OCI-LY1 (cell line): ENCODE measurements around the gene PHLDB3.

Experiments used
- H2AFZ ChIP-seq: fragments of 200-600 bp; sonication (generic), shearing (Covaris generic); 2 replicates; pipeline ENCODE4 v1.6.0; 2014; ENCODE audit warnings: antibody characterized with exemption, mild to moderate bottlenecking, low read length
- H3F3A ChIP-seq: fragments of 200-600 bp; sonication (generic), shearing (Covaris generic); 2 replicates; pipeline ENCODE4 v1.6.0; 2014; ENCODE audit warnings: mild to moderate bottlenecking, antibody characterized with exemption, low read length, moderate library complexity; ENCODE audit not compliant: insufficient read depth
- H3K27ac ChIP-seq: fragments of 200-600 bp; sonication (generic); 2 replicates; pipeline ENCODE4 v1.5.1; 2014; ENCODE audit warnings: low read length, mixed run types, mild to moderate bottlenecking, low read depth; ENCODE audit not compliant: poor library complexity, severe bottlenecking
- H3K27me3 ChIP-seq: fragments of 200-600 bp; sonication (generic); 2 replicates; pipeline ENCODE4 v1.6.0; 2014; ENCODE audit warnings: antibody characterized with exemption, mild to moderate bottlenecking, low read length, moderate library complexity; ENCODE audit not compliant: insufficient read depth
- H3K36me3 ChIP-seq: fragments of 200-600 bp; sonication (generic); 2 replicates; pipeline ENCODE4 v1.6.1; 2014; ENCODE audit warnings: mild to moderate bottlenecking, antibody characterized with exemption, low read length, moderate library complexity, mixed read lengths; ENCODE audit not compliant: insufficient read depth
- H3K4me1 ChIP-seq: fragments of 200-600 bp; sonication (generic); 2 replicates; pipeline ENCODE4 v1.5.1; 2014; ENCODE audit warnings: mild to moderate bottlenecking, low read length, moderate library complexity; ENCODE audit not compliant: insufficient read depth, severe bottlenecking
- H3K4me2 ChIP-seq: fragments of 200-600 bp; sonication (generic), shearing (Covaris generic); 2 replicates; pipeline ENCODE4 v1.6.1; 2014; ENCODE audit warnings: low read length
- H3K4me3 ChIP-seq: fragments of 200-600 bp; sonication (generic); 2 replicates; pipeline ENCODE4 v1.5.1; 2014; ENCODE audit warnings: low read length, low read depth, mild to moderate bottlenecking, mixed read lengths; ENCODE audit not compliant: poor library complexity, severe bottlenecking
- H3K79me2 ChIP-seq: fragments of 200-600 bp; shearing (Covaris generic); 2 replicates; pipeline ENCODE4 v1.6.1; 2016; ENCODE audit warnings: mixed run types, low read length, mixed read lengths; ENCODE audit not compliant: insufficient read depth
- H3K9ac ChIP-seq: fragments of 200-600 bp; sonication (generic), shearing (Covaris generic); 2 replicates; pipeline ENCODE4 v1.6.1; 2014; ENCODE audit warnings: mild to moderate bottlenecking, low read length, mixed read lengths
- H3K9me2 ChIP-seq: fragments of 200-600 bp; sonication (generic), shearing (Covaris generic); 2 replicates; pipeline ENCODE4 v1.6.1; 2014; ENCODE audit warnings: low read depth, mild to moderate bottlenecking, low read length, mixed read lengths
- H3K9me3 ChIP-seq: fragments of 200-600 bp; shearing (Covaris generic); 2 replicates; pipeline ENCODE4 v1.6.1; 2014; ENCODE audit warnings: low read length, mixed read lengths
- H4K20me1 ChIP-seq: fragments of 200-600 bp; sonication (generic), shearing (Covaris generic); 2 replicates; pipeline ENCODE4 v1.6.0; 2016; ENCODE audit warnings: mild to moderate bottlenecking, low read length; ENCODE audit not compliant: insufficient read depth
- CTCF ChIP-seq: fragments of 200-600 bp; sonication (generic), shearing (Covaris generic); IDR thresholded peaks from 2 replicates; pipeline ENCODE4 v1.5.1; 2017; ENCODE audit warnings: mild to moderate bottlenecking, antibody characterized with exemption, low read length, moderate library complexity, mixed read lengths
- EZH2 ChIP-seq: fragments of 200-600 bp; sonication (generic), shearing (Covaris generic); IDR thresholded peaks from 2 replicates; pipeline ENCODE4 v1.8.0; 2017; ENCODE audit warnings: borderline replicate concordance, mixed run types, mild to moderate bottlenecking, antibody characterized with exemption, low read length, moderate library complexity, mixed read lengths

PHLDB3 gene

GRCh38 chr19:43485951-43486350 is 18.6 kb downstream of the PHLDB3 start:
- H3K27me3 ChIP-seq: no peaks in the 10 kb centered on the region
- no peak for TF ChIP-seq EZH2
- TF ChIP-seq CTCF: no peak
- H3F3A ChIP-seq: no peaks in the 10 kb centered on the region
- H3K4me2 ChIP-seq: no peak overlapping the region
- no peaks in the 10 kb centered on the region for H4K20me1 ChIP-seq
- H3K9ac ChIP-seq: no peak overlapping the region
- H3K79me2 ChIP-seq: no peaks in the 10 kb centered on the region
- H3K9me3 ChIP-seq: no peaks in the 10 kb centered on the region
- no peak overlapping the region for H3K27ac ChIP-seq
- H3K4me3 ChIP-seq: no peak overlapping the region
- H3K9me2 ChIP-seq: no peaks in the 10 kb centered on the region
- no peak overlapping the region for H2AFZ ChIP-seq
- H3K36me3 ChIP-seq: no peaks in the 10 kb centered on the region; the same call in 1 of the 2 replicates
- H3K4me1 ChIP-seq: no peaks in the 10 kb centered on the region

GRCh38 chr19:43483281-43483680 is 21.3 kb downstream of the PHLDB3 start:
- H4K20me1 ChIP-seq: no peaks in the 10 kb centered on the region
- H3F3A ChIP-seq: no peaks in the 10 kb centered on the region
- no peaks in the 10 kb centered on the region for H3K79me2 ChIP-seq
- H3K9me3 ChIP-seq: no peaks in the 10 kb centered on the region
- TF ChIP-seq CTCF: no peak
- TF ChIP-seq EZH2: no peak
- no peak overlapping the region for H3K9ac ChIP-seq
- H2AFZ ChIP-seq: no peak overlapping the region
- no peaks in the 10 kb centered on the region for H3K9me2 ChIP-seq
- no peaks in the 10 kb centered on the region for H3K4me1 ChIP-seq
- no peak overlapping the region for H3K4me3 ChIP-seq
- H3K27ac ChIP-seq: no peak overlapping the region
- H3K27me3 ChIP-seq: no peaks in the 10 kb centered on the region
- no peaks in the 10 kb centered on the region for H3K36me3 ChIP-seq
- H3K4me2 ChIP-seq: no peak overlapping the region

GRCh38 chr19:43482193-43482592 is 22.4 kb downstream of the PHLDB3 start:
- no peaks in the 10 kb centered on the region for H3K9me2 ChIP-seq
- no peak overlapping the region for H3K4me2 ChIP-seq
- no peaks in the 10 kb centered on the region for H3K79me2 ChIP-seq
- H4K20me1 ChIP-seq: no peaks in the 10 kb centered on the region
- H2AFZ ChIP-seq: no peak overlapping the region
- H3K4me1 ChIP-seq: no peaks in the 10 kb centered on the region
- TF ChIP-seq CTCF (no peak), EZH2 (no peak)
- no peaks in the 10 kb centered on the region for H3K9me3 ChIP-seq
- H3K27me3 ChIP-seq: no peaks in the 10 kb centered on the region
- no peaks in the 10 kb centered on the region for H3F3A ChIP-seq
- no peaks in the 10 kb centered on the region for H3K36me3 ChIP-seq
- H3K27ac ChIP-seq: no peak overlapping the region
- no peak overlapping the region for H3K9ac ChIP-seq
- no peak overlapping the region for H3K4me3 ChIP-seq
